HUES6 (cell line): Measurements from ENCODE around the gene RPS25.
"Not testable (repeated sequence)": the region's sequence is repeated elsewhere in the genome, so short reads cannot be mapped to it uniquely, and the experiment has no call there.

Experiments
- H3K27ac ChIP-seq: 2 replicates; pipeline ENCODE4 v1.7.0; 2013; ENCODE audit warnings: low read depth, mild to moderate bottlenecking, low read length, inconsistent platforms
- H3K27me3 ChIP-seq: 2 replicates; pipeline ENCODE4 v1.6.1; 2013; ENCODE audit warnings: low read length; ENCODE audit not compliant: control insufficient read depth, insufficient read depth
- H3K36me3 ChIP-seq: 2 replicates; pipeline ENCODE4 v1.6.1; 2013; ENCODE audit warnings: low read length; ENCODE audit not compliant: control insufficient read depth, insufficient read depth
- H3K4me1 ChIP-seq: 2 replicates; pipeline ENCODE4 v1.6.1; 2013; ENCODE audit warnings: low read length; ENCODE audit not compliant: control insufficient read depth, insufficient read depth
- H3K4me3 ChIP-seq: 2 replicates; pipeline ENCODE4 v1.5.1; 2013; ENCODE audit warnings: low read depth, low read length
- H3K9ac ChIP-seq: one replicate; pipeline ENCODE4 v1.6.1; 2013; ENCODE audit warnings: mild to moderate bottlenecking, low read length
- H3K9me3 ChIP-seq: 2 replicates; pipeline ENCODE4 v1.6.1; 2013; ENCODE audit warnings: low read depth, low read length; ENCODE audit not compliant: control insufficient read depth, insufficient read depth

RPS25 gene

GRCh38 chr11:119052163-119052814, 34.1 kb upstream of the RPS25 start:
- H3K36me3 ChIP-seq, result peaks cover 85% of the 10 kb centered on the region
- no peaks in the 10 kb centered on the region for H3K9me3 ChIP-seq

GRCh38 chr11:119051440-119052162, 33.5 kb upstream of the RPS25 start:
- no peaks in the 10 kb centered on the region for H3K27me3 ChIP-seq
- no peak overlapping the region for H3K9ac ChIP-seq
- H3K27ac ChIP-seq, result no peak overlapping the region
- peaks cover 6% of the 10 kb centered on the region for H3K4me1 ChIP-seq
- no peak overlapping the region for H3K4me3 ChIP-seq
- H3K9me3 ChIP-seq, result no peaks in the 10 kb centered on the region
- H3K36me3 ChIP-seq, result peaks cover 92% of the 10 kb centered on the region

More at GRCh38 chr11:119052163-119052814, 34.1 kb upstream of the RPS25 start:
- no peak overlapping the region for H3K4me3 ChIP-seq
- peaks cover 6% of the 10 kb centered on the region for H3K4me1 ChIP-seq
- H3K27ac ChIP-seq, result no peak overlapping the region
- no peaks in the 10 kb centered on the region for H3K27me3 ChIP-seq
- H3K9ac ChIP-seq, result no peak overlapping the region

- Histone ChIP-seq H3K4me3 (no peak overlapping the region), H3K4me1 (no peaks in the 10 kb centered on the region), H3K27ac (no peak overlapping the region), H3K9me3 (no peaks in the 10 kb centered on the region), H3K27me3 (no peaks in the 10 kb centered on the region), H3K9ac (no peak overlapping the region), H3K36me3 (peaks cover 96% of the 10 kb centered on the region)
Measured at GRCh38 chr11:119049081-119049480, 30.9 kb upstream of the RPS25 start.

- H3K4me3 ChIP-seq, result no peak overlapping the region
- H3K27me3 ChIP-seq, result no peaks in the 10 kb centered on the region
- H3K27ac ChIP-seq, result no peak overlapping the region
- H3K4me1 ChIP-seq, result no peaks in the 10 kb centered on the region
- H3K9ac ChIP-seq, result no peak overlapping the region
- peaks cover 92% of the 10 kb centered on the region for H3K36me3 ChIP-seq
- H3K9me3 ChIP-seq, result no peaks in the 10 kb centered on the region
Measured at GRCh38 chr11:119048644-119049043, 30.5 kb upstream of the RPS25 start.

GRCh38 chr11:119047205-119047604, 29.1 kb upstream of the RPS25 start:
- no peak overlapping the region for H3K27ac ChIP-seq
- H3K36me3 ChIP-seq, result peaks cover 78% of the 10 kb centered on the region

GRCh38 chr11:119046489-119046888, 28.3 kb upstream of the RPS25 start:
- peaks cover 70% of the 10 kb centered on the region for H3K36me3 ChIP-seq
- no peak overlapping the region for H3K9ac ChIP-seq

More at GRCh38 chr11:119047205-119047604, 29.1 kb upstream of the RPS25 start:
- Histone ChIP-seq H3K4me3 (no peak overlapping the region), H3K9ac (no peak overlapping the region), H3K9me3 (no peaks in the 10 kb centered on the region), H3K27me3 (no peaks in the 10 kb centered on the region), H3K4me1 (no peaks in the 10 kb centered on the region)

GRCh38 chr11:119044708-119045107, 26.6 kb upstream of the RPS25 start:
- H3K4me3 ChIP-seq, result no peak overlapping the region
- no peak overlapping the region for H3K27ac ChIP-seq
- H3K9me3 ChIP-seq, result no peaks in the 10 kb centered on the region
- no peaks in the 10 kb centered on the region for H3K27me3 ChIP-seq
- no peak overlapping the region for H3K9ac ChIP-seq
- peaks cover 53% of the 10 kb centered on the region for H3K36me3 ChIP-seq
- H3K4me1 ChIP-seq, result peaks cover 4% of the 10 kb centered on the region; the same call in 1 of the 2 replicates

More at GRCh38 chr11:119046489-119046888, 28.3 kb upstream of the RPS25 start:
- no peaks in the 10 kb centered on the region for H3K27me3 ChIP-seq
- H3K27ac ChIP-seq, result no peak overlapping the region
- H3K9me3 ChIP-seq, result no peaks in the 10 kb centered on the region
- H3K4me3 ChIP-seq, result no peak overlapping the region
- no peaks in the 10 kb centered on the region for H3K4me1 ChIP-seq

- peaks cover 12% of the 10 kb centered on the region; the same call in 1 of the 2 replicates for H3K4me1 ChIP-seq
- H3K36me3 ChIP-seq, result peaks cover 35% of the 10 kb centered on the region
- no peaks in the 10 kb centered on the region for H3K27me3 ChIP-seq
- H3K4me3 ChIP-seq, result no peak overlapping the region
- no peak overlapping the region for H3K9ac ChIP-seq
- no peak overlapping the region for H3K27ac ChIP-seq
- no peaks in the 10 kb centered on the region for H3K9me3 ChIP-seq
Measured at GRCh38 chr11:119042927-119043326, 24.8 kb upstream of the RPS25 start.

GRCh38 chr11:119041821-119042514, 23.8 kb upstream of the RPS25 start:
- Histone ChIP-seq H3K36me3 (peaks cover 25% of the 10 kb centered on the region), H3K27ac (no peak overlapping the region), H3K27me3 (no peaks in the 10 kb centered on the region), H3K4me3 (no peak overlapping the region), H3K9ac (no peak overlapping the region), H3K4me1 (peaks cover 12% of the 10 kb centered on the region; the same call in 1 of the 2 replicates), H3K9me3 (no peaks in the 10 kb centered on the region)

GRCh38 chr11:119039471-119039870, 21.3 kb upstream of the RPS25 start:
- not testable (repeated sequence) for H3K36me3 ChIP-seq, H3K27ac ChIP-seq, H3K4me3 ChIP-seq, H3K9me3 ChIP-seq, H3K27me3 ChIP-seq
- Histone ChIP-seq H3K4me1 (peaks cover 12% of the 10 kb centered on the region; the same call in 1 of the 2 replicates), H3K9ac (peak overlapping the region; percentile 19)

GRCh38 chr11:119038884-119039283, 20.7 kb upstream of the RPS25 start:
- no peaks in the 10 kb centered on the region for H3K27me3 ChIP-seq
- no peak overlapping the region for H3K4me3 ChIP-seq
- no peaks in the 10 kb centered on the region for H3K36me3 ChIP-seq
- no peak overlapping the region for H3K27ac ChIP-seq
- peaks cover 12% of the 10 kb centered on the region; the same call in 1 of the 2 replicates for H3K4me1 ChIP-seq
- H3K9ac ChIP-seq, result no peak overlapping the region
- no peaks in the 10 kb centered on the region for H3K9me3 ChIP-seq
